ENCODE measurements around the gene GAS6.

GAS6 gene

GRCh38 chr13:113787694-113788093 lies 76.2 kb downstream of the GAS6 start:
- no peak for DNase-seq

- no peak for DNase-seq
Measured at GRCh38 chr13:113786262-113786841, 77.5 kb downstream of the GAS6 start.

- DNase-seq = no peak
Measured at GRCh38 chr13:113785051-113786010, 78.5 kb downstream of the GAS6 start.

GRCh38 chr13:113784645-113785024 lies 79.2 kb downstream of the GAS6 start:
- DNase-seq = no peak

GRCh38 chr13:113783966-113784644 lies 79.8 kb downstream of the GAS6 start:
- DNase-seq = no peak

- no peak for DNase-seq
Measured at GRCh38 chr13:113783200-113783881, 80.5 kb downstream of the GAS6 start.

- no peak for DNase-seq
Measured at GRCh38 chr13:113782472-113782871, 81.4 kb downstream of the GAS6 start.

- DNase-seq = no peak
Measured at GRCh38 chr13:113781571-113781970, 82.3 kb downstream of the GAS6 start.

- DNase-seq = no peak
Measured at GRCh38 chr13:113777311-113778260, 86.3 kb downstream of the GAS6 start.

GRCh38 chr13:113776231-113777125 lies 87.4 kb downstream of the GAS6 start:
- no peak for DNase-seq

GRCh38 chr13:113775451-113776145 lies 88.3 kb downstream of the GAS6 start:
- no peak for DNase-seq

GRCh38 chr13:113774177-113775107 lies 89.4 kb downstream of the GAS6 start:
- no peak for DNase-seq

GRCh38 chr13:113771709-113772331 lies 92.1 kb downstream of the GAS6 start:
- DNase-seq = no peak

GRCh38 chr13:113770937-113771336 lies 92.9 kb downstream of the GAS6 start:
- no peak for DNase-seq

All from CD4-positive, alpha-beta T cell treated with Interleukin-17A for 1 hour (primary cell).